H9 (cell line): ENCODE measurements around the gene NET1. TPM values are rescaled to one million over a fixed set of nuclear protein-coding genes. Genes with fewer than 3 reads are reported as not detected.

Experiments used
- DNase-seq: peaks from one replicate; pipeline ENCODE4 v3.0.0-alpha.2; 2017
- H2AFZ ChIP-seq: one replicate; pipeline ENCODE4 v1.6.1; 2013; ENCODE audit warnings: mild to moderate bottlenecking, low read length, control low read depth, moderate library complexity
- H2AK5ac ChIP-seq: 2 replicates; pipeline ENCODE4 v1.6.1; 2013; ENCODE audit warnings: low read length, control low read depth, mixed read lengths; ENCODE audit not compliant: insufficient read length
- H2BK120ac ChIP-seq: one replicate; pipeline ENCODE4 v1.6.1; 2013; ENCODE audit warnings: low read depth, mild to moderate bottlenecking, low read length, control low read depth, inconsistent platforms; ENCODE audit not compliant: poor library complexity, severe bottlenecking
- H2BK12ac ChIP-seq: 2 replicates; pipeline ENCODE4 v1.6.1; 2013; ENCODE audit warnings: low read length, control low read depth, mixed read lengths, low read depth; ENCODE audit not compliant: insufficient read length
- H2BK15ac ChIP-seq: 2 replicates; pipeline ENCODE4 v1.6.1; 2013; ENCODE audit warnings: low read depth, low read length, control low read depth
- H2BK20ac ChIP-seq: one replicate; pipeline ENCODE4 v1.6.1; 2013; ENCODE audit warnings: low read depth, mild to moderate bottlenecking, low read length, control low read depth, inconsistent platforms; ENCODE audit not compliant: poor library complexity, severe bottlenecking
- H2BK5ac ChIP-seq: 2 replicates; pipeline ENCODE4 v1.6.1; 2013; ENCODE audit warnings: low read length, control low read depth, mixed read lengths; ENCODE audit not compliant: insufficient read length
- H3K14ac ChIP-seq: 2 replicates; pipeline ENCODE4 v1.6.1; 2013; ENCODE audit warnings: low read length, control low read depth; ENCODE audit not compliant: insufficient read depth
- H3K18ac ChIP-seq: 2 replicates; pipeline ENCODE4 v1.6.1; 2013; ENCODE audit warnings: low read depth, mild to moderate bottlenecking, mixed read lengths, low read length, control low read depth; ENCODE audit not compliant: insufficient read length
- H3K23ac ChIP-seq: 2 replicates; pipeline ENCODE4 v1.6.1; 2013; ENCODE audit warnings: low read length, control low read depth, mixed read lengths, low read depth; ENCODE audit not compliant: insufficient read length
- H3K23me2 ChIP-seq: 2 replicates; pipeline ENCODE4 v1.6.1; 2013; ENCODE audit warnings: low read depth, mild to moderate bottlenecking, mixed read lengths, low read length, control low read depth; ENCODE audit not compliant: insufficient read length, poor library complexity, severe bottlenecking
- H3K27ac ChIP-seq: 2 replicates; pipeline ENCODE4 v1.5.1; 2013; ENCODE audit warnings: low read length, control low read depth, mixed read lengths, low read depth; ENCODE audit not compliant: insufficient read length
- H3K27me3 ChIP-seq: 2 replicates; pipeline ENCODE4 v1.6.1; 2013; ENCODE audit warnings: low read length, control low read depth, inconsistent platforms; ENCODE audit not compliant: insufficient read depth
- H3K4ac ChIP-seq: 2 replicates; pipeline ENCODE4 v1.6.1; 2013; ENCODE audit warnings: low read depth, mild to moderate bottlenecking, control low read depth, inconsistent platforms, low read length, moderate library complexity
- H3K4me1 ChIP-seq: 2 replicates; pipeline ENCODE4 v1.6.1; 2013; ENCODE audit warnings: low read length, control low read depth, inconsistent platforms; ENCODE audit not compliant: insufficient read depth
- H3K4me2 ChIP-seq: 2 replicates; pipeline ENCODE4 v1.6.1; 2013; ENCODE audit warnings: low read length, control low read depth, mixed read lengths; ENCODE audit not compliant: insufficient read length, insufficient read depth
- H3K56ac ChIP-seq: 2 replicates; pipeline ENCODE4 v1.6.1; 2013; ENCODE audit warnings: low read depth, mild to moderate bottlenecking, mixed read lengths, low read length, control low read depth; ENCODE audit not compliant: insufficient read length
- H3K79me1 ChIP-seq: 2 replicates; pipeline ENCODE4 v1.6.1; 2013; ENCODE audit warnings: low read depth, mild to moderate bottlenecking, moderate library complexity, low read length, control low read depth, inconsistent platforms; ENCODE audit not compliant: insufficient read depth, poor library complexity, severe bottlenecking
- H3K79me2 ChIP-seq: 2 replicates; pipeline ENCODE4 v1.6.1; 2013; ENCODE audit warnings: low read length, control low read depth, inconsistent platforms; ENCODE audit not compliant: insufficient read depth
- H3K9ac ChIP-seq: 2 replicates; pipeline ENCODE4 v1.6.1; 2013; ENCODE audit warnings: low read length, control low read depth, mixed read lengths; ENCODE audit not compliant: insufficient read length; ENCODE audit errors: extremely low read depth
- H3K9me3 ChIP-seq: one replicate; pipeline ENCODE4 v1.6.1; 2013; ENCODE audit warnings: low read depth, low read length, inconsistent platforms; ENCODE audit not compliant: control insufficient read depth
- H3T11ph ChIP-seq: one replicate; pipeline ENCODE4 v1.6.1; 2013; ENCODE audit warnings: mild to moderate bottlenecking, low read length, control low read depth, inconsistent platforms
- H4K20me1 ChIP-seq: one replicate; pipeline ENCODE4 v1.6.1; 2013; ENCODE audit not compliant: control insufficient read depth, insufficient read length, insufficient read depth
- H4K5ac ChIP-seq: 2 replicates; pipeline ENCODE4 v1.6.1; 2013; ENCODE audit warnings: low read depth, mild to moderate bottlenecking, mixed read lengths, low read length, control low read depth; ENCODE audit not compliant: insufficient read length
- H4K8ac ChIP-seq: replicated peaks from 2 replicates; pipeline ENCODE4 v1.6.1; 2013; ENCODE audit warnings: low read length, control low read depth, mixed read lengths, low read depth; ENCODE audit not compliant: insufficient read length
- H4K91ac ChIP-seq: 2 replicates; pipeline ENCODE4 v1.6.1; 2013; ENCODE audit warnings: low read depth, mild to moderate bottlenecking, moderate library complexity, mixed read lengths, low read length, control low read depth; ENCODE audit not compliant: insufficient read length
- H3K27ac Mint-ChIP-seq, 3 experiments: 2 replicates in 2 of 3; 3 replicates in 1 of 3; pipeline ENCODE4 v1.8.0; 2020 to 2021; ENCODE audit warnings: mixed read lengths in 3 of 3, mild to moderate bottlenecking in 1 of 3, moderate library complexity in 1 of 3
- H3K27me3 Mint-ChIP-seq: 2 replicates; pipeline ENCODE4 v1.8.0; 2021; ENCODE audit warnings: low read depth, mild to moderate bottlenecking, moderate library complexity, mixed read lengths
- H3K36me3 Mint-ChIP-seq, 3 experiments: 2 replicates in 2 of 3; 3 replicates in 1 of 3; pipeline ENCODE4 v1.8.0; 2020 to 2021; ENCODE audit warnings: low read depth in 3 of 3, mixed read lengths in 3 of 3; ENCODE audit not compliant: insufficient read depth in 1 of 3
- H3K4me1 Mint-ChIP-seq, 2 experiments: 2 replicates each; pipeline ENCODE4 v1.8.0; 2020; ENCODE audit warnings: mixed read lengths in 2 of 2
- H3K4me3 Mint-ChIP-seq, 2 experiments: 2 replicates in 1 of 2; 3 replicates in 1 of 2; pipeline ENCODE4 v1.8.0; 2020 to 2021; ENCODE audit warnings: mild to moderate bottlenecking in 2 of 2, mixed read lengths in 2 of 2, moderate library complexity in 1 of 2
- H3K9me3 Mint-ChIP-seq, 2 experiments: 2 replicates in 1 of 2; 3 replicates in 1 of 2; pipeline ENCODE4 v1.8.0; 2020; ENCODE audit warnings: mild to moderate bottlenecking in 2 of 2, mixed read lengths in 2 of 2, moderate library complexity in 1 of 2
- CTCF ChIP-seq: fragments of 200-600 bp; sonication (generic); conservative IDR thresholded peaks from 3 replicates; pipeline ENCODE4 v1.8.0; 2021; ENCODE audit warnings: antibody characterized with exemption, mild to moderate bottlenecking
- WGBS: extraction: QIAGEN DNeasy Blood & Tissue Kit; methylation state at CpG from one replicate; pipeline ENCODE4 v1.1.7; 2013; ENCODE audit warnings: missing lambda C conversion rate, low lambda C conversion rate, mixed read lengths; ENCODE audit not compliant: insufficient read length; ENCODE audit errors: extremely low coverage; 5-methylcytosine and 5-hydroxymethylcytosine counted together
- total RNA-seq: library from RNA; stranded (reverse); gene quantifications from 2 replicates; pipeline ENCODE4 v1.2.1, GENCODE V29; 2021

NET1 gene
- total RNA-seq, 1 experiment from 2014 or later = 50.6 TPM

- no peak overlapping the region for H2BK12ac ChIP-seq
- no peak overlapping the region for H3K14ac ChIP-seq
- H2AFZ ChIP-seq = no peak overlapping the region
- H2BK15ac ChIP-seq = no peak overlapping the region
- no peak overlapping the region for H2BK5ac ChIP-seq
- WGBS = no CpG with 5 or more reads among the region's 13 CpGs
- peaks cover 0 to 3% of the 10 kb centered on the region in 2 experiments; a peak in 2 of 5 replicates for H3K9me3 Mint-ChIP-seq
- H3K23me2 ChIP-seq = no peaks in the 10 kb centered on the region
- no peak overlapping the region for H4K8ac ChIP-seq
- H4K20me1 ChIP-seq = no peaks in the 10 kb centered on the region
- H3K79me1 ChIP-seq = no peaks in the 10 kb centered on the region
- H3K36me3 Mint-ChIP-seq = no peaks in the 10 kb centered on the region; a peak in 2 of 7 replicates
- no peak overlapping the region for H3K4me3 Mint-ChIP-seq
- TF ChIP-seq CTCF = no peak
- no peak overlapping the region for H3K4me2 ChIP-seq
- H3K4me1 ChIP-seq = peaks cover 1% of the 10 kb centered on the region; the same call in 1 of the 2 replicates
- no peaks in the 10 kb centered on the region for H3K79me2 ChIP-seq
- H3K18ac ChIP-seq = no peak overlapping the region
- H3K9me3 ChIP-seq = no peaks in the 10 kb centered on the region
- no peak overlapping the region for H2AK5ac ChIP-seq
- H3K9ac ChIP-seq = no peak overlapping the region
- H3K27ac ChIP-seq = no peak overlapping the region
- DNase-seq = no peak
- no peak overlapping the region for H3K56ac ChIP-seq
- no peak overlapping the region for H4K91ac ChIP-seq
- H3T11ph ChIP-seq = no peak overlapping the region
- peaks cover 23 to 42% of the 10 kb centered on the region in 2 experiments for H3K4me1 Mint-ChIP-seq
- no peak overlapping the region; a peak in 1 of 7 replicates for H3K27ac Mint-ChIP-seq
- H2BK120ac ChIP-seq = no peak overlapping the region
- H3K4ac ChIP-seq = no peak overlapping the region
- H3K27me3 Mint-ChIP-seq = peaks cover 7% of the 10 kb centered on the region
- no peak overlapping the region for H2BK20ac ChIP-seq
- no peak overlapping the region for H4K5ac ChIP-seq
- no peaks in the 10 kb centered on the region for H3K27me3 ChIP-seq
- no peak overlapping the region for H3K23ac ChIP-seq
Measured at GRCh38 chr10:5485948-5486852, 73.8 kb downstream of the NET1 start.
